DMS79 (cell line): ENCODE data around the gene FAM3D.
A peak's percentile ranks its signal among the peaks of the same experiment; 100 is the strongest.

Experiments used
- DNase-seq: peaks from one replicate; lab custom pipeline; 2025; lab: John Stamatoyannopoulos, UW

FAM3D gene

GRCh38 chr3:58626841-58627569, 39.6 kb downstream of the FAM3D start:
- DNase-seq: no peak

GRCh38 chr3:58625196-58625824, 41.3 kb downstream of the FAM3D start:
- no peak for DNase-seq

- DNase-seq: no peak
Observed at GRCh38 chr3:58624550-58624949, 42.0 kb downstream of the FAM3D start.

- DNase-seq: no peak
Observed at GRCh38 chr3:58623961-58624360, 42.6 kb downstream of the FAM3D start.

GRCh38 chr3:58623478-58623877, 43.1 kb downstream of the FAM3D start:
- DNase-seq: no peak

- no peak for DNase-seq
Observed at GRCh38 chr3:58622892-58623291, 43.7 kb downstream of the FAM3D start.

GRCh38 chr3:58622436-58622835, 44.1 kb downstream of the FAM3D start:
- no peak for DNase-seq

GRCh38 chr3:58621086-58621830, 45.3 kb downstream of the FAM3D start:
- DNase-seq: no peak

- no peak for DNase-seq
Observed at GRCh38 chr3:58620421-58620820, 46.2 kb downstream of the FAM3D start.

GRCh38 chr3:58617338-58617761, 49.2 kb downstream of the FAM3D start:
- no peak for DNase-seq

GRCh38 chr3:58613236-58614132, 53.1 kb downstream of the FAM3D start:
- no peak for DNase-seq

- DNase-seq: no peak
Observed at GRCh38 chr3:58612830-58613229, 53.7 kb downstream of the FAM3D start.

- no peak for DNase-seq
Observed at GRCh38 chr3:58609990-58610389, 56.6 kb downstream of the FAM3D start.

GRCh38 chr3:58608648-58609047, 57.9 kb downstream of the FAM3D start:
- DNase-seq: peak; percentile 73

GRCh38 chr3:58607816-58608215, 58.8 kb downstream of the FAM3D start:
- DNase-seq: no peak

GRCh38 chr3:58606693-58607092, 59.9 kb downstream of the FAM3D start:
- no peak for DNase-seq

GRCh38 chr3:58604031-58604430, 62.5 kb downstream of the FAM3D start:
- DNase-seq: peak; percentile 53

GRCh38 chr3:58603606-58604005, 63.0 kb downstream of the FAM3D start:
- DNase-seq: no peak

GRCh38 chr3:58597770-58598310, 68.7 kb downstream of the FAM3D start:
- DNase-seq: no peak

- no peak for DNase-seq
Observed at GRCh38 chr3:58596834-58597518, 69.6 kb downstream of the FAM3D start.

GRCh38 chr3:58594117-58594516, 72.5 kb downstream of the FAM3D start:
- no peak for DNase-seq
